H9 (cell line): ENCODE data around the gene KIF27. TPM values are rescaled to one million over a fixed set of nuclear protein-coding genes. Genes with fewer than 3 reads are reported as not detected.
"Not testable (repeated sequence)": the region's sequence is repeated elsewhere in the genome, so short reads cannot be mapped to it uniquely, and the experiment has no call there.

Source experiments
- DNase-seq: peaks from one replicate; pipeline ENCODE4 v3.0.0-alpha.2; 2017
- H2AFZ ChIP-seq: one replicate; pipeline ENCODE4 v1.6.1; 2013; ENCODE audit warnings: mild to moderate bottlenecking, low read length, control low read depth, moderate library complexity
- H2AK5ac ChIP-seq: 2 replicates; pipeline ENCODE4 v1.6.1; 2013; ENCODE audit warnings: low read length, control low read depth, mixed read lengths; ENCODE audit not compliant: insufficient read length
- H2BK120ac ChIP-seq: one replicate; pipeline ENCODE4 v1.6.1; 2013; ENCODE audit warnings: low read depth, mild to moderate bottlenecking, low read length, control low read depth, inconsistent platforms; ENCODE audit not compliant: poor library complexity, severe bottlenecking
- H2BK12ac ChIP-seq: 2 replicates; pipeline ENCODE4 v1.6.1; 2013; ENCODE audit warnings: low read length, control low read depth, mixed read lengths, low read depth; ENCODE audit not compliant: insufficient read length
- H2BK15ac ChIP-seq: 2 replicates; pipeline ENCODE4 v1.6.1; 2013; ENCODE audit warnings: low read depth, low read length, control low read depth
- H2BK20ac ChIP-seq: one replicate; pipeline ENCODE4 v1.6.1; 2013; ENCODE audit warnings: low read depth, mild to moderate bottlenecking, low read length, control low read depth, inconsistent platforms; ENCODE audit not compliant: poor library complexity, severe bottlenecking
- H2BK5ac ChIP-seq: 2 replicates; pipeline ENCODE4 v1.6.1; 2013; ENCODE audit warnings: low read length, control low read depth, mixed read lengths; ENCODE audit not compliant: insufficient read length
- H3K14ac ChIP-seq: 2 replicates; pipeline ENCODE4 v1.6.1; 2013; ENCODE audit warnings: low read length, control low read depth; ENCODE audit not compliant: insufficient read depth
- H3K18ac ChIP-seq: 2 replicates; pipeline ENCODE4 v1.6.1; 2013; ENCODE audit warnings: low read depth, mild to moderate bottlenecking, mixed read lengths, low read length, control low read depth; ENCODE audit not compliant: insufficient read length
- H3K23ac ChIP-seq: 2 replicates; pipeline ENCODE4 v1.6.1; 2013; ENCODE audit warnings: low read length, control low read depth, mixed read lengths, low read depth; ENCODE audit not compliant: insufficient read length
- H3K23me2 ChIP-seq: 2 replicates; pipeline ENCODE4 v1.6.1; 2013; ENCODE audit warnings: low read depth, mild to moderate bottlenecking, mixed read lengths, low read length, control low read depth; ENCODE audit not compliant: insufficient read length, poor library complexity, severe bottlenecking
- H3K27ac ChIP-seq: 2 replicates; pipeline ENCODE4 v1.5.1; 2013; ENCODE audit warnings: low read length, control low read depth, mixed read lengths, low read depth; ENCODE audit not compliant: insufficient read length
- H3K27me3 ChIP-seq: 2 replicates; pipeline ENCODE4 v1.6.1; 2013; ENCODE audit warnings: low read length, control low read depth, inconsistent platforms; ENCODE audit not compliant: insufficient read depth
- H3K4ac ChIP-seq: 2 replicates; pipeline ENCODE4 v1.6.1; 2013; ENCODE audit warnings: low read depth, mild to moderate bottlenecking, control low read depth, inconsistent platforms, low read length, moderate library complexity
- H3K4me1 ChIP-seq: 2 replicates; pipeline ENCODE4 v1.6.1; 2013; ENCODE audit warnings: low read length, control low read depth, inconsistent platforms; ENCODE audit not compliant: insufficient read depth
- H3K4me2 ChIP-seq: 2 replicates; pipeline ENCODE4 v1.6.1; 2013; ENCODE audit warnings: low read length, control low read depth, mixed read lengths; ENCODE audit not compliant: insufficient read length, insufficient read depth
- H3K56ac ChIP-seq: 2 replicates; pipeline ENCODE4 v1.6.1; 2013; ENCODE audit warnings: low read depth, mild to moderate bottlenecking, mixed read lengths, low read length, control low read depth; ENCODE audit not compliant: insufficient read length
- H3K79me1 ChIP-seq: 2 replicates; pipeline ENCODE4 v1.6.1; 2013; ENCODE audit warnings: low read depth, mild to moderate bottlenecking, moderate library complexity, low read length, control low read depth, inconsistent platforms; ENCODE audit not compliant: insufficient read depth, poor library complexity, severe bottlenecking
- H3K79me2 ChIP-seq: 2 replicates; pipeline ENCODE4 v1.6.1; 2013; ENCODE audit warnings: low read length, control low read depth, inconsistent platforms; ENCODE audit not compliant: insufficient read depth
- H3K9ac ChIP-seq: 2 replicates; pipeline ENCODE4 v1.6.1; 2013; ENCODE audit warnings: low read length, control low read depth, mixed read lengths; ENCODE audit not compliant: insufficient read length; ENCODE audit errors: extremely low read depth
- H3K9me3 ChIP-seq: one replicate; pipeline ENCODE4 v1.6.1; 2013; ENCODE audit warnings: low read depth, low read length, inconsistent platforms; ENCODE audit not compliant: control insufficient read depth
- H3T11ph ChIP-seq: one replicate; pipeline ENCODE4 v1.6.1; 2013; ENCODE audit warnings: mild to moderate bottlenecking, low read length, control low read depth, inconsistent platforms
- H4K20me1 ChIP-seq: one replicate; pipeline ENCODE4 v1.6.1; 2013; ENCODE audit not compliant: control insufficient read depth, insufficient read length, insufficient read depth
- H4K5ac ChIP-seq: 2 replicates; pipeline ENCODE4 v1.6.1; 2013; ENCODE audit warnings: low read depth, mild to moderate bottlenecking, mixed read lengths, low read length, control low read depth; ENCODE audit not compliant: insufficient read length
- H4K8ac ChIP-seq: replicated peaks from 2 replicates; pipeline ENCODE4 v1.6.1; 2013; ENCODE audit warnings: low read length, control low read depth, mixed read lengths, low read depth; ENCODE audit not compliant: insufficient read length
- H4K91ac ChIP-seq: 2 replicates; pipeline ENCODE4 v1.6.1; 2013; ENCODE audit warnings: low read depth, mild to moderate bottlenecking, moderate library complexity, mixed read lengths, low read length, control low read depth; ENCODE audit not compliant: insufficient read length
- H3K27ac Mint-ChIP-seq, 3 experiments: 2 replicates in 2 of 3; 3 replicates in 1 of 3; pipeline ENCODE4 v1.8.0; 2020 to 2021; ENCODE audit warnings: mixed read lengths in 3 of 3, mild to moderate bottlenecking in 1 of 3, moderate library complexity in 1 of 3
- H3K27me3 Mint-ChIP-seq: 2 replicates; pipeline ENCODE4 v1.8.0; 2021; ENCODE audit warnings: low read depth, mild to moderate bottlenecking, moderate library complexity, mixed read lengths
- H3K36me3 Mint-ChIP-seq, 3 experiments: 2 replicates in 2 of 3; 3 replicates in 1 of 3; pipeline ENCODE4 v1.8.0; 2020 to 2021; ENCODE audit warnings: low read depth in 3 of 3, mixed read lengths in 3 of 3; ENCODE audit not compliant: insufficient read depth in 1 of 3
- H3K4me1 Mint-ChIP-seq, 2 experiments: 2 replicates each; pipeline ENCODE4 v1.8.0; 2020; ENCODE audit warnings: mixed read lengths in 2 of 2
- H3K4me3 Mint-ChIP-seq, 2 experiments: 2 replicates in 1 of 2; 3 replicates in 1 of 2; pipeline ENCODE4 v1.8.0; 2020 to 2021; ENCODE audit warnings: mild to moderate bottlenecking in 2 of 2, mixed read lengths in 2 of 2, moderate library complexity in 1 of 2
- H3K9me3 Mint-ChIP-seq, 2 experiments: 2 replicates in 1 of 2; 3 replicates in 1 of 2; pipeline ENCODE4 v1.8.0; 2020; ENCODE audit warnings: mild to moderate bottlenecking in 2 of 2, mixed read lengths in 2 of 2, moderate library complexity in 1 of 2
- CTCF ChIP-seq: fragments of 200-600 bp; sonication (generic); conservative IDR thresholded peaks from 3 replicates; pipeline ENCODE4 v1.8.0; 2021; ENCODE audit warnings: antibody characterized with exemption, mild to moderate bottlenecking
- WGBS: extraction: QIAGEN DNeasy Blood & Tissue Kit; methylation state at CpG from one replicate; pipeline ENCODE4 v1.1.7; 2013; ENCODE audit warnings: missing lambda C conversion rate, low lambda C conversion rate, mixed read lengths; ENCODE audit not compliant: insufficient read length; ENCODE audit errors: extremely low coverage; 5-methylcytosine and 5-hydroxymethylcytosine counted together
- total RNA-seq: library from RNA; stranded (reverse); gene quantifications from 2 replicates; pipeline ENCODE4 v1.2.1, GENCODE V29; 2021

KIF27 gene
- total RNA-seq, 1 experiment from 2014 or later, result 2.9 TPM

DNA sequence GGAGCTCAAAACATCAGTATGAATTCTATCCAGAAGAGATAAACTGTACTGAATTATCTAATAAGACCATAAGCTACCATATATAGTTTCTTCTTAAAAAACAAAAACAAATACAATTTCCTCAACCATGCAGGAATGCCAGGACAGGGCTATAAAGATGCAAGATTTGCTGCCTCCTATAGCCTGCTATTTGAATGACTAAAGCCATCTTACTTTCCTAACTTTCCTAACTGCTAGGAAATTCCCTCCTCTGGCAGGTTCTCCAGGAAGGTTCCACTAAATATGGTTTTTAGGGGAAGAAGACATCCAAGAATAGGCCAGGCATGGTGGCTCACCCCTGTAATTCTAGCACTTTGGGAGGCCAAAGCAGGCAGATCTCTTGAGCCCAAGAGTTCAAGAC lies 15.1 kb downstream of the KIF27 start:
- no peaks in the 10 kb centered on the region for H3K27me3 ChIP-seq

GRCh38 chr9:83900615-83901014 lies 20.6 kb downstream of the KIF27 start:
- no CpG with 5 or more reads among the region's 5 CpGs for WGBS
- H2BK120ac ChIP-seq, H3K79me2 ChIP-seq, H3K27me3 Mint-ChIP-seq, H3K36me3 Mint-ChIP-seq, H2BK5ac ChIP-seq, H3K9ac ChIP-seq, H3K4ac ChIP-seq, H3K4me3 Mint-ChIP-seq, H2BK20ac ChIP-seq, H3K23me2 ChIP-seq, H3K27ac Mint-ChIP-seq, H3K4me2 ChIP-seq, H3K14ac ChIP-seq, H3K79me1 ChIP-seq, H3K4me1 ChIP-seq, H4K91ac ChIP-seq, DNase-seq, H3K9me3 Mint-ChIP-seq, H3K9me3 ChIP-seq, H4K5ac ChIP-seq, H2BK15ac ChIP-seq, H2AK5ac ChIP-seq, H3K18ac ChIP-seq, H3K56ac ChIP-seq, H4K8ac ChIP-seq, H3K23ac ChIP-seq, H3K27ac ChIP-seq, H2BK12ac ChIP-seq, H4K20me1 ChIP-seq, H2AFZ ChIP-seq, H3T11ph ChIP-seq, H3K4me1 Mint-ChIP-seq, H3K27me3 ChIP-seq: not testable (repeated sequence)

More for the DNA sequence above, 15.1 kb downstream of the KIF27 start:
- H2AFZ ChIP-seq, result no peak overlapping the region
- no peaks in the 10 kb centered on the region for H3K79me2 ChIP-seq
- no peak for DNase-seq
- no peak overlapping the region for H3K4me2 ChIP-seq
- no peak overlapping the region for H3K9ac ChIP-seq
- no peak overlapping the region for H3K56ac ChIP-seq
- Mint-ChIP-seq H3K4me1 (no peaks in the 10 kb centered on the region), H3K27ac (no peak overlapping the region), H3K36me3 (peaks cover 0 to 3% (median 0%) of the 10 kb centered on the region in 3 experiments; a peak in 2 of 7 replicates), H3K27me3 (no peaks in the 10 kb centered on the region), H3K9me3 (no peaks in the 10 kb centered on the region), H3K4me3 (no peak overlapping the region)
- no peak overlapping the region for H2BK15ac ChIP-seq
- no peak overlapping the region for H3K4ac ChIP-seq
- no peak overlapping the region for H2BK120ac ChIP-seq
- H4K8ac ChIP-seq, result no peak overlapping the region
- H3K23me2 ChIP-seq, result no peaks in the 10 kb centered on the region
- no peaks in the 10 kb centered on the region for H3K4me1 ChIP-seq
- no peak overlapping the region for H4K91ac ChIP-seq
- H2BK20ac ChIP-seq, result no peak overlapping the region
- H3K79me1 ChIP-seq, result no peaks in the 10 kb centered on the region
- H3K9me3 ChIP-seq, result no peaks in the 10 kb centered on the region
- H2AK5ac ChIP-seq, result no peak overlapping the region
- no peak overlapping the region for H3T11ph ChIP-seq
- no peak overlapping the region for H4K5ac ChIP-seq
- H3K14ac ChIP-seq, result no peak overlapping the region
- no peaks in the 10 kb centered on the region for H4K20me1 ChIP-seq
- H2BK5ac ChIP-seq, result no peak overlapping the region
- H2BK12ac ChIP-seq, result no peak overlapping the region
- H3K27ac ChIP-seq, result no peak overlapping the region
- no peak; the same call in 2 of the 3 replicates for TF ChIP-seq CTCF
- H3K23ac ChIP-seq, result no peak overlapping the region
- no peak overlapping the region for H3K18ac ChIP-seq
